NCI-H1048 (cell line): ENCODE results near the gene RNF157.

ENCODE experiments used
- DNase-seq: peaks from one replicate; lab custom pipeline; 2025; lab: John Stamatoyannopoulos, UW

Gene RNF157

GRCh38 chr17:76139801-76140660, 100.3 kb downstream of the RNF157 start:
- no peak for DNase-seq

GRCh38 chr17:76138896-76139752, 101.2 kb downstream of the RNF157 start:
- DNase-seq, result no peak

GRCh38 chr17:76138234-76138895, 101.9 kb downstream of the RNF157 start:
- DNase-seq, result no peak

GRCh38 chr17:76137351-76138233, 102.7 kb downstream of the RNF157 start:
- no peak for DNase-seq

GRCh38 chr17:76137001-76137350, 103.3 kb downstream of the RNF157 start:
- DNase-seq, result no peak

GRCh38 chr17:76136276-76137000, 103.9 kb downstream of the RNF157 start:
- no peak for DNase-seq

GRCh38 chr17:76135810-76136188, 104.5 kb downstream of the RNF157 start:
- no peak for DNase-seq

- no peak for DNase-seq
Measured at GRCh38 chr17:76134911-76135809, 105.1 kb downstream of the RNF157 start.

- no peak for DNase-seq
Measured at GRCh38 chr17:76132574-76133338, 107.5 kb downstream of the RNF157 start.

GRCh38 chr17:76131692-76132573, 108.4 kb downstream of the RNF157 start:
- no peak for DNase-seq

- no peak for DNase-seq
Measured at GRCh38 chr17:76131051-76131691, 109.1 kb downstream of the RNF157 start.

GRCh38 chr17:76130473-76130872, 109.8 kb downstream of the RNF157 start:
- DNase-seq, result no peak

- DNase-seq, result no peak
Measured at GRCh38 chr17:76125922-76126321, 114.4 kb downstream of the RNF157 start.

- DNase-seq, result no peak
Measured at GRCh38 chr17:76125391-76125675, 115.0 kb downstream of the RNF157 start.

- no peak for DNase-seq
Measured at GRCh38 chr17:76124582-76125390, 115.5 kb downstream of the RNF157 start.

GRCh38 chr17:76123749-76124581, 116.3 kb downstream of the RNF157 start:
- DNase-seq, result no peak
